Measurements from ENCODE around the gene WWTR1. TPM values are rescaled to one million over a fixed set of nuclear protein-coding genes. Genes with fewer than 3 reads are reported as not detected.
A peak's percentile ranks its signal among the peaks of the same experiment; 100 is the strongest.

The WWTR1 gene
- polyA plus RNA-seq, 1 donor (not counting 4 experiments of a cell fraction or from before 2014, with no cell fraction given): 77.3 TPM

- TF ChIP-seq CTCF (optimal IDR thresholded peaks at IDR 0.05 in 1 of 3, IDR thresholded peaks at IDR 0.05 in 1 of 3, conservative IDR thresholded peaks at IDR 0.05 in 1 of 3; ENCODE audit: extremely low read depth in 1 of 3, insufficient read depth in 2 of 3, low read length in 3 of 3) (no peak), EZH2 (IDR thresholded peaks at IDR 0.05; ENCODE audit: low read length) (no peak)
- H3K9me3 ChIP-seq (ENCODE audit: control insufficient read depth, low read depth, low read length): no peaks in the 10 kb centered on the region
- no peak overlapping the region for H3K4me3 ChIP-seq (ENCODE audit: control insufficient read depth in 2 of 3, extremely low read depth in 1 of 3, insufficient read depth in 2 of 3, low read depth in 1 of 3, low read length in 3 of 3)
- H3K27me3 ChIP-seq (ENCODE audit: control insufficient read depth, extremely low read depth, insufficient read depth, low read length): no peaks in the 10 kb centered on the region
- H3K9ac ChIP-seq (ENCODE audit: control insufficient read depth, extremely low read depth, insufficient read depth, low read length): no peak overlapping the region
- no peaks in the 10 kb centered on the region for H4K20me1 ChIP-seq (ENCODE audit: control insufficient read depth, extremely low read depth, insufficient read depth, low read length)
- no peaks in the 10 kb centered on the region for H3K36me3 ChIP-seq (ENCODE audit: control insufficient read depth in 2 of 2, extremely low read depth in 1 of 2, insufficient read depth in 2 of 2, low read length in 2 of 2)
- H2AFZ ChIP-seq (ENCODE audit: control insufficient read depth, low read length): no peak overlapping the region
- no peak overlapping the region for H3K4me2 ChIP-seq (ENCODE audit: control insufficient read depth, extremely low read depth, insufficient read depth, low read depth, low read length)
- no peak overlapping the region for H3K27ac ChIP-seq (ENCODE audit: control insufficient read depth, insufficient read depth, low read length)
- H3K9me1 ChIP-seq (ENCODE audit: control insufficient read depth, extremely low read depth, insufficient read depth, low read length): no peaks in the 10 kb centered on the region
- no peak for FAIRE-seq
- no peaks in the 10 kb centered on the region for H3K79me2 ChIP-seq (ENCODE audit: control insufficient read depth, insufficient read depth, low read length)
- peaks cover 5% of the 10 kb centered on the region for H3K4me1 ChIP-seq (ENCODE audit: control insufficient read depth, extremely low read depth, insufficient read depth, low read length)
- dilution Hi-C loops (cut with MboI; ENCODE audit: extremely low pct_ligation_motif_present, low sequenced_read_pairs): no loop called here
- DNase-seq (ENCODE audit: low read depth, low spot score): no peak
These were observed 9.8 kb upstream of the WWTR1 start for GRCh38 chr3:149667576-149667975.

GRCh38 chr3:149663966-149664365, 6.1 kb upstream of the WWTR1 start:
- no peaks in the 10 kb centered on the region for H4K20me1 ChIP-seq (ENCODE audit: control insufficient read depth, extremely low read depth, insufficient read depth, low read length)
- FAIRE-seq (peak; percentile 63), DNase-seq (ENCODE audit: low read depth, low spot score) (no peak)
- H3K9me3 ChIP-seq (ENCODE audit: control insufficient read depth, low read depth, low read length): no peaks in the 10 kb centered on the region
- no peak for TF ChIP-seq CTCF (optimal IDR thresholded peaks at IDR 0.05 in 1 of 3, IDR thresholded peaks at IDR 0.05 in 1 of 3, conservative IDR thresholded peaks at IDR 0.05 in 1 of 3; ENCODE audit: extremely low read depth in 1 of 3, insufficient read depth in 2 of 3, low read length in 3 of 3)
- TF ChIP-seq EZH2 (IDR thresholded peaks at IDR 0.05; ENCODE audit: low read length): no peak
- no peaks in the 10 kb centered on the region for H3K27me3 ChIP-seq (ENCODE audit: control insufficient read depth, extremely low read depth, insufficient read depth, low read length)
- no peaks in the 10 kb centered on the region for H3K79me2 ChIP-seq (ENCODE audit: control insufficient read depth, insufficient read depth, low read length)
- no peak overlapping the region for H3K4me3 ChIP-seq (ENCODE audit: control insufficient read depth in 2 of 3, extremely low read depth in 1 of 3, insufficient read depth in 2 of 3, low read depth in 1 of 3, low read length in 3 of 3)
- H3K4me2 ChIP-seq (ENCODE audit: control insufficient read depth, extremely low read depth, insufficient read depth, low read depth, low read length): no peak overlapping the region
- dilution Hi-C loops (cut with MboI; ENCODE audit: extremely low pct_ligation_motif_present, low sequenced_read_pairs): no loop called here
- peak overlapping the region; percentile 2 for H2AFZ ChIP-seq (ENCODE audit: control insufficient read depth, low read length)
- no peaks in the 10 kb centered on the region for H3K36me3 ChIP-seq (ENCODE audit: control insufficient read depth in 2 of 2, extremely low read depth in 1 of 2, insufficient read depth in 2 of 2, low read length in 2 of 2)
- H3K9ac ChIP-seq (ENCODE audit: control insufficient read depth, extremely low read depth, insufficient read depth, low read length): no peak overlapping the region
- H3K4me1 ChIP-seq (ENCODE audit: control insufficient read depth, extremely low read depth, insufficient read depth, low read length): peaks cover 5% of the 10 kb centered on the region
- no peaks in the 10 kb centered on the region for H3K9me1 ChIP-seq (ENCODE audit: control insufficient read depth, extremely low read depth, insufficient read depth, low read length)
- H3K27ac ChIP-seq (ENCODE audit: control insufficient read depth, insufficient read depth, low read length): no peak overlapping the region
